A673 (cell line): ENCODE data around the gene GSPT2. TPM values are rescaled to one million over a fixed set of nuclear protein-coding genes. Genes with fewer than 3 reads are reported as not detected.

ENCODE experiments used
- BruUV-seq: library from RNA; stranded (reverse); fragments of 400-500 nt; replicated peaks from 2 replicates; lab custom pipeline; 2021; lab: Mats Ljungman, UMichigan
- CTCF ChIA-PET: fragments of 300-600 bp; sonication (Branson Sonifier 250); formaldehyde crosslinking; loops from one replicate; lab custom pipeline; 2022; ENCODE audit warnings: antibody characterized with exemption; lab: Charles Lee
- POLR2A ChIA-PET: fragments of 300-600 bp; sonication (Branson Sonifier 250); formaldehyde crosslinking; loops from one replicate; lab custom pipeline; 2022; ENCODE audit warnings: antibody characterized with exemption; ENCODE audit not compliant: low non-redundant PET; lab: Charles Lee
- DNase-seq: peaks from one replicate; pipeline ENCODE4 v3.0.0-alpha.2; 2015; ENCODE audit warnings: low spot score
- H3K27ac ChIP-seq: fragments of 200-600 bp; sonication (generic); 2 replicates; pipeline ENCODE4 v1.5.1; 2016; ENCODE audit warnings: mixed run types, low read depth, mild to moderate bottlenecking, mixed read lengths, antibody characterized with exemption, low read length; ENCODE audit not compliant: poor library complexity, severe bottlenecking
- H3K27me3 ChIP-seq: fragments of 200-600 bp; sonication (generic); replicated peaks from 2 replicates; pipeline ENCODE4 v1.6.1; 2017; ENCODE audit warnings: mixed run types, low read depth, mild to moderate bottlenecking, mixed read lengths, antibody characterized with exemption, low read length; ENCODE audit not compliant: insufficient read depth, poor library complexity
- H3K36me3 ChIP-seq: fragments of 200-600 bp; sonication (generic); 2 replicates; pipeline ENCODE4 v1.6.1; 2016; ENCODE audit warnings: mixed run types, mild to moderate bottlenecking, mixed read lengths, antibody characterized with exemption, low read length; ENCODE audit not compliant: insufficient read depth, poor library complexity, severe bottlenecking
- H3K4me1 ChIP-seq: fragments of 200-600 bp; sonication (generic); 2 replicates; pipeline ENCODE4 v1.6.1; 2017; ENCODE audit warnings: mixed run types, mild to moderate bottlenecking, mixed read lengths, antibody characterized with exemption, low read length; ENCODE audit not compliant: insufficient read depth, poor library complexity, severe bottlenecking
- H3K4me3 ChIP-seq: fragments of 200-600 bp; sonication (generic); 2 replicates; pipeline ENCODE4 v1.5.1; 2016; ENCODE audit warnings: low read depth, mixed run types, mild to moderate bottlenecking, mixed read lengths, low read length; ENCODE audit not compliant: poor library complexity, severe bottlenecking
- H3K9me3 ChIP-seq: fragments of 200-600 bp; sonication (generic); 2 replicates; pipeline ENCODE4 v1.6.1; 2016; ENCODE audit warnings: mixed run types, low read depth, mild to moderate bottlenecking, mixed read lengths, antibody characterized with exemption, low read length; ENCODE audit not compliant: poor library complexity, severe bottlenecking
- EZH2 ChIP-seq: fragments of 200-600 bp; sonication (generic); IDR thresholded peaks from 2 replicates; pipeline ENCODE4 v1.6.1; 2017; ENCODE audit warnings: borderline replicate concordance, low read depth, mild to moderate bottlenecking, mixed read lengths, antibody characterized with exemption, low read length; ENCODE audit not compliant: poor library complexity, severe bottlenecking
- intact Hi-C: fragments of 100-400 bp; cut with micrococcal nuclease; formaldehyde crosslinking; loops from one replicate; pipeline ENCODE4 v1.10.0; 2022; ENCODE audit not compliant: unreplicated experiment
- total RNA-seq: library from RNA; stranded (reverse); gene quantifications from 2 replicates; pipeline ENCODE4 v1.2.3, GENCODE V29; 2021
- TF ChIP-seq, protein P1 (sequence below): fragments of 300-800, 200-600 bp; sonication (generic); conservative IDR thresholded peaks from 2 replicates; pipeline ENCODE4 v1.5.1; 2017; ENCODE audit warnings: low read depth, mild to moderate bottlenecking, antibody characterized with exemption, low read length, moderate library complexity, mixed read lengths

The GSPT2 gene
- total RNA-seq, 1 experiment from 2014 or later: 14.4 TPM

DNA sequence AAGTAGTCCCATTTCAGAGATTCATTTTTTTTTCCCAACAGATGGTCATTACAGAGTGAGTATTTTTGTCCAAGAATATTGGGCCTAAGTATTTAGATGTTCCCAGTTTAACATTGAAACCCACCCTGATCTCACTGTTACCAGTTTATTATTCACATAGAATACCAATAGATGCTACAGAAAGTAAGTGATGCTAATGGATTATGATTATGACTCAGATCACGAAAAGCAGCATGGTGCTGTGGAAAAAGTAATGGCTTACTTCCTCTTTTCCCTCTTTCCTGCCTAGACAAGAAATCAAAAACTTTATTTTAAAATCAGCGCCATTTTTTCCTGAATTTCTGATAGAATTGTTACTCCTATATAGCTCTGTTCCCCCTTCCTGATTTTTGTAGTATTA is 51.9 kb downstream of the GSPT2 start:
- H3K4me1 ChIP-seq: no peaks in the 10 kb centered on the region
- POLR2A ChIA-PET: no interaction called here
- no TSS peak for BruUV-seq
- no peak overlapping the region for H3K27ac ChIP-seq
- no peaks in the 10 kb centered on the region for H3K9me3 ChIP-seq
- H3K27me3 ChIP-seq: no peaks in the 10 kb centered on the region
- H3K36me3 ChIP-seq: no peaks in the 10 kb centered on the region
- intact Hi-C loops: no loop called here
- TF ChIP-seq, protein P1, sequence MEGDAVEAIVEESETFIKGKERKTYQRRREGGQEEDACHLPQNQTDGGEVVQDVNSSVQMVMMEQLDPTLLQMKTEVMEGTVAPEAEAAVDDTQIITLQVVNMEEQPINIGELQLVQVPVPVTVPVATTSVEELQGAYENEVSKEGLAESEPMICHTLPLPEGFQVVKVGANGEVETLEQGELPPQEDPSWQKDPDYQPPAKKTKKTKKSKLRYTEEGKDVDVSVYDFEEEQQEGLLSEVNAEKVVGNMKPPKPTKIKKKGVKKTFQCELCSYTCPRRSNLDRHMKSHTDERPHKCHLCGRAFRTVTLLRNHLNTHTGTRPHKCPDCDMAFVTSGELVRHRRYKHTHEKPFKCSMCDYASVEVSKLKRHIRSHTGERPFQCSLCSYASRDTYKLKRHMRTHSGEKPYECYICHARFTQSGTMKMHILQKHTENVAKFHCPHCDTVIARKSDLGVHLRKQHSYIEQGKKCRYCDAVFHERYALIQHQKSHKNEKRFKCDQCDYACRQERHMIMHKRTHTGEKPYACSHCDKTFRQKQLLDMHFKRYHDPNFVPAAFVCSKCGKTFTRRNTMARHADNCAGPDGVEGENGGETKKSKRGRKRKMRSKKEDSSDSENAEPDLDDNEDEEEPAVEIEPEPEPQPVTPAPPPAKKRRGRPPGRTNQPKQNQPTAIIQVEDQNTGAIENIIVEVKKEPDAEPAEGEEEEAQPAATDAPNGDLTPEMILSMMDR: no peak
- TF ChIP-seq EZH2: no peak
- DNase-seq: no peak
- CTCF ChIA-PET: no interaction called here
- H3K4me3 ChIP-seq: no peak overlapping the region

Other genes starting within 250 kb of the GSPT2 start
- gene NUDT11, start 246.8 kb upstream of the GSPT2 start, total RNA-seq: 44.6 and 52.4 TPM in 2 replicates
- 20.8 and 21.7 TPM in 2 replicates for gene CENPVL3, start 124.5 kb upstream of the GSPT2 start, total RNA-seq
- 1.5 and 1.7 TPM in 2 replicates for gene CENPVL2, start 60.6 kb upstream of the GSPT2 start, total RNA-seq
- 1.5 and 1.7 TPM in 2 replicates for gene CENPVL1, start 32.9 kb upstream of the GSPT2 start, total RNA-seq
- 283 and 323 TPM in 2 replicates for gene MAGED1, start 150.2 kb downstream of the GSPT2 start, total RNA-seq